ENCODE results near the gene MIX23.

The MIX23 gene

GRCh38 chr3:122349171-122349570, 33.9 kb downstream of the MIX23 start:
- DNase-seq: no peak

- DNase-seq: peak; percentile 35
Observed at GRCh38 chr3:122343654-122344053, 39.4 kb downstream of the MIX23 start.

DNA sequence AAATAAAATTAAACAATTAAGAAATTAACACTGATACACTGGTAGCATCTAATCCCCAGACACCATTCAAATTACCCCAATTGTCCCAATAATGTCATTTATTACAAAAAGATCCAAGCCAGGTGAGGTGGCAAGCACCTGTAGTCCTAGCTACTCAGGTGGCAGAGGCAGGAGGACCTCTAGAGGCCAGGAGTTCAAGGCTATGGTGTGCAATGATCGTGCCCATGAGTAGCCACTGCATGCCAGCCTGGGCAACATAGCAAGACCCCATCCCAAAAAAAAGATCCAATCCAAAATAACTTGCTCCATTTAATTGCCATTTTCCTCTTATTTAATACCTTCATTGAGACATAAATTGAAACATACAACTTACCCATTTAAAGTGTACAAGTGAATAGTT, 40.2 kb downstream of the MIX23 start:
- DNase-seq: no peak

- DNase-seq: no peak
Observed at GRCh38 chr3:122332551-122332950, 50.5 kb downstream of the MIX23 start.

- DNase-seq: no peak
Observed at GRCh38 chr3:122331886-122332285, 51.1 kb downstream of the MIX23 start.

GRCh38 chr3:122325769-122326168, 57.3 kb downstream of the MIX23 start:
- DNase-seq: no peak

DNA sequence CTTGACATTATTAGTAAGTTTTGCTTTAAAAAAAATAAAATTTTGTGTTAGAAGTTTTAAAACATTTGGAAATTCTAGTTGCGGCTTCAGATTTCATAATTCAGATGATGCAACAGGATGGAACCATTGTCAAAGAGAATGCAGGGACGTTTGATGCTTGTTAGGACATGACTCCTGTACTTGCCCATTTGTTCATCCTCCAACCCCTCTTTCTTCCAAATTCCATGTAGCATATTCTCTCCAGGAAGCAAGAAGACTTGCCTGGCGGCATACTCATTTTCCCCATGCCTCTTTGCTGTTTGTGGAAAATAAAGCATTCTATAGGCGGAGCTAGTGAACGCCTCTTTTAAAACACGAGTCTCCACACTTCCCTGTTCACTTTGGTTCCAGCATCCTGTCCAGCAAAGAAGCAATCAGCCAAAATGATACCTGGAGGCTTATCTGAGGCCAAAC, 58.1 kb downstream of the MIX23 start, which contains the start of gene CSTA:
Gene CSTA (plus strand): TSS at position 378 of the 453 bp plus-strand sequence. CDS start 45 bp downstream, at position 423.
- DNase-seq: peak; percentile 1

DNA sequence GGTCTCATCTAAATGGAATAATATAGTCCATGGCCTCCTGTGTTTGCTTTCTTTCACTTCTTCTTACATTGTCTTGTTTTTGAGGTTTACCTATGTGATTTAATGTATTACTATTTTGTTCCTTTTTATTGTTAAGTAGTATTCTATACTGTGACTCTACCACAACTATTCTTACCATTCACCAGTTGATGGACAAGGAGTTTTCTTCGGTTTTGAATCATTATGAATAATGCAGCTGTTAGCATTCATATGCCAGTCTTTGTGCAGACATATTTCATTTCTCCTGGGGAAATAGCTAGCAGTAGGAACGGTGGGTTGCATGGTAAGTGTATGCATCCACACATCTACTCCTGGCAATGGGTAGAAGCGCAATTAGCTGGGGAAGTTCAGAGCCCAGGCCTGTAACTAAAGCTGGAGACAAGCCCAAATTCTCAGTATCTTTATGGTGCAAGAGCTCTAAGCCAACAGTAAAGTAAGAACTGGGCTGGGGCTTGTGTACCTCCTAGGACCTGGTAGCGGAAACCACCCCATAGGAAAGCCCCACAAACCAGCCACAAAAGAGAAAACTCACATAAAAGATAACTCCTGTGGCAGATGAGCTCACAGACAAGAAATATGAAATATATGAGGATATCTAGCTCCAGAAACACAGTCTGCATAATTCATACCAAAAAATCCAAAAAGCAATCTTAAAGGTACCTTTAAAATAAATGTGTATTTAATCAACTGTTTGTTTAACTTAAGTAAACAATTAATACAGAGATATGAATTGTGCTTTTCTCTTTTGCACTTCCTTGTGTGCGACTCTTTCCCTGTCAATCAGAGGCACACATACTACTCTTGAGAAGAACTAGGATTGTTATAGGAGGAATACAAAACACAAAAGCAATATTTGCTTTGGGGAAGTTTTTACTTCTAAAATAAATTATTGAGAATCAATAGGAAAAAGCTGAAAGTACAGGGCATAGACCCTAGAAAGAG, 60.6 kb downstream of the MIX23 start:
- no peak for DNase-seq

DNA sequence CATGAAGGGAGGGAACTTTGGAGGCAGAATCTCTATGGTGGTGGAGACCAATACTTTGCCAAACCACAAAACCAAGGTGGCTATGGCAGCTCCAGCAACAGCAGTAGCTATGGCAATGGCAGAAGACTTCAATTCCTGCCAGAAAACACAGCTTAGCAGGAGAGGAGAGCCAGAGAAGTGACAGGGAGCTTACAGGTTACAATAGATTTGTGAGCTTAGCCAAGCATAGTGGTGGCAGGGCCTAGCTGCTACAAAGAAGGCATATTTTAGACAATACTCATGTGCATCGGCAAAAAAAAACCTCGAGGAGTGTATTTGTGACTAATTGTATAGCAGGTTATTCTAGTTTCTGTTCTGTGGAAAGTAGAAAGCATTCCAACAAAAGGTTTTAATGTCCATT, 64.4 kb downstream of the MIX23 start:
- DNase-seq: no peak

DNA sequence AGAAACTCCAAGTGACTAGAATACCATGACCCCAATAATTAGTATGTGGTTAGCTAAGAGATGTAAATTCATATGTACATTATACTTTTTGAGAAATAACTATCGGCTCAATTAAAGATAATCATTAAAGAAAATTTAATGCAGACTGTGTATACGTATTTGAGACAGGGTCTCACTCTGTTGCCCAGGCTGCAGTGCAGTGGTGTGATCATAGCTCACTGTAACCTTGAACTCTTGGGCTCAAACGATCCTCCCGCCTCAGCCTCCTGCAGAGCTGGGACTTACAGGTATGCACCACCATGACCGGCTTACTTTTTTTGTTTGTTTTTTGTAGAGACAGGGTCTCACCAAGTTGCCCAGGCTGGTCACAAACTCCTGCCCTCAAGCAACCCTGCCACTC, 66.7 kb downstream of the MIX23 start:
- no peak for DNase-seq

- no peak for DNase-seq
Observed at GRCh38 chr3:122315619-122316018, 67.4 kb downstream of the MIX23 start.

- DNase-seq: peak; percentile 18
Observed at GRCh38 chr3:122314228-122314876, 68.7 kb downstream of the MIX23 start.

- no peak for DNase-seq
Observed at GRCh38 chr3:122313281-122313680, 69.8 kb downstream of the MIX23 start.

DNA sequence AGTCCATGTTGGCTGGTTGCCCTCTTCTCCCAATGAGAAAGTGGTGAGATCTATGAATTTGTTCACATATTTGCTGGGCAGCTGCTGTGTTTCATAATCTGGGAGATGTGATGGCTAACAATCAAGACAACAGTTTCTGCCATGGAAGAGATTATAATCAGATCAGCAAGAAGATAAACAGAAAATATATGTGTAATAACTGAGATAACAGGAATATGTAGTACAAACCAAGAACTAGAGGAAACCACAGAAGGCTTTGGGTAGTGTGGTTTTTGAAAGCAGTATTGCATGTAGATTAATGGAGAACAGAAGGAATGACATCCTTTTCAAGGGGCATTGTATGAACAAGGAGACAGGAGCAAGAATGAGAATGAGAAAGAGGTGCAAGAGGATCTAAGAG, 70.2 kb downstream of the MIX23 start:
- no peak for DNase-seq

GRCh38 chr3:122310361-122310760, 72.7 kb downstream of the MIX23 start:
- DNase-seq: no peak
